ENCODE results near the gene RHOXF2. TPM values are rescaled to one million over a fixed set of nuclear protein-coding genes. Genes with fewer than 3 reads are reported as not detected.
"Not testable (repeated sequence)": the region's sequence is repeated elsewhere in the genome, so short reads cannot be mapped to it uniquely, and the experiment has no call there.

RHOXF2 gene
- total RNA-seq, 1 experiment from 2014 or later, result not detected

- not testable (repeated sequence) for H3K9me3 Mint-ChIP-seq; H2BK120ac ChIP-seq (ENCODE audit: low read depth, low read length, poor library complexity, severe bottlenecking); H3K4me2 ChIP-seq (ENCODE audit: insufficient read depth, insufficient read length, low read length); H3K56ac ChIP-seq (ENCODE audit: insufficient read length, low read depth, low read length); H3K36me3 Mint-ChIP-seq (ENCODE audit: insufficient read depth in 1 of 3, low read depth in 3 of 3); H3K4ac ChIP-seq (ENCODE audit: low read depth, low read length); H4K8ac ChIP-seq (replicated peaks; ENCODE audit: insufficient read length, low read depth, low read length); H2BK5ac ChIP-seq (ENCODE audit: insufficient read length, low read length); H3K4me1 Mint-ChIP-seq; H2BK15ac ChIP-seq (ENCODE audit: low read depth, low read length); H3K79me2 ChIP-seq (ENCODE audit: insufficient read depth, low read length); H3K27ac ChIP-seq (ENCODE audit: insufficient read length, low read depth, low read length); H3K27me3 Mint-ChIP-seq (ENCODE audit: low read depth); H4K5ac ChIP-seq (ENCODE audit: insufficient read length, low read depth, low read length); H3K4me1 ChIP-seq (ENCODE audit: insufficient read depth, low read length); H3K9me3 ChIP-seq (ENCODE audit: control insufficient read depth, low read depth, low read length); H3K9ac ChIP-seq (ENCODE audit: extremely low read depth, insufficient read length, low read length); H3T11ph ChIP-seq (ENCODE audit: low read length); H2BK20ac ChIP-seq (ENCODE audit: low read depth, low read length, poor library complexity, severe bottlenecking); H3K27ac Mint-ChIP-seq; H3K18ac ChIP-seq (ENCODE audit: insufficient read length, low read depth, low read length); H3K4me3 Mint-ChIP-seq; H3K27me3 ChIP-seq (ENCODE audit: insufficient read depth, low read length); H2BK12ac ChIP-seq (ENCODE audit: insufficient read length, low read depth, low read length); H2AFZ ChIP-seq (ENCODE audit: low read length); DNase-seq; H3K23ac ChIP-seq (ENCODE audit: insufficient read length, low read depth, low read length); H4K91ac ChIP-seq (ENCODE audit: insufficient read length, low read depth, low read length); H2AK5ac ChIP-seq (ENCODE audit: insufficient read length, low read length); H3K79me1 ChIP-seq (ENCODE audit: insufficient read depth, low read depth, low read length, poor library complexity, severe bottlenecking); H4K20me1 ChIP-seq (ENCODE audit: control insufficient read depth, insufficient read depth, insufficient read length); H3K23me2 ChIP-seq (ENCODE audit: insufficient read length, low read depth, low read length, poor library complexity, severe bottlenecking); H3K14ac ChIP-seq (ENCODE audit: insufficient read depth, low read length)
- no CpG with 5 or more reads among the region's 33 CpGs for WGBS (ENCODE audit: extremely low coverage, insufficient read length, low lambda C conversion rate)
These were observed 673 bp downstream of the RHOXF2 start for GRCh38 chrX:120159086-120159485.

GRCh38 chrX:120193254-120193653 is 34.8 kb downstream of the RHOXF2 start:
- not testable (repeated sequence) for H3K14ac ChIP-seq (ENCODE audit: insufficient read depth, low read length); H2AFZ ChIP-seq (ENCODE audit: low read length); H3K9me3 Mint-ChIP-seq; H4K20me1 ChIP-seq (ENCODE audit: control insufficient read depth, insufficient read depth, insufficient read length); H3K4me2 ChIP-seq (ENCODE audit: insufficient read depth, insufficient read length, low read length); H3K9ac ChIP-seq (ENCODE audit: extremely low read depth, insufficient read length, low read length); H2BK5ac ChIP-seq (ENCODE audit: insufficient read length, low read length); H3K4ac ChIP-seq (ENCODE audit: low read depth, low read length); H3K27me3 ChIP-seq (ENCODE audit: insufficient read depth, low read length); H3K23ac ChIP-seq (ENCODE audit: insufficient read length, low read depth, low read length); H3K18ac ChIP-seq (ENCODE audit: insufficient read length, low read depth, low read length); H3K27ac Mint-ChIP-seq; H4K91ac ChIP-seq (ENCODE audit: insufficient read length, low read depth, low read length); H3K56ac ChIP-seq (ENCODE audit: insufficient read length, low read depth, low read length); H4K8ac ChIP-seq (replicated peaks; ENCODE audit: insufficient read length, low read depth, low read length); H3K23me2 ChIP-seq (ENCODE audit: insufficient read length, low read depth, low read length, poor library complexity, severe bottlenecking); H2BK15ac ChIP-seq (ENCODE audit: low read depth, low read length); H3K79me1 ChIP-seq (ENCODE audit: insufficient read depth, low read depth, low read length, poor library complexity, severe bottlenecking); H3T11ph ChIP-seq (ENCODE audit: low read length); H3K27ac ChIP-seq (ENCODE audit: insufficient read length, low read depth, low read length); H3K9me3 ChIP-seq (ENCODE audit: control insufficient read depth, low read depth, low read length); H2BK120ac ChIP-seq (ENCODE audit: low read depth, low read length, poor library complexity, severe bottlenecking); H3K4me3 Mint-ChIP-seq; H3K36me3 Mint-ChIP-seq (ENCODE audit: insufficient read depth in 1 of 3, low read depth in 3 of 3); H2BK12ac ChIP-seq (ENCODE audit: insufficient read length, low read depth, low read length); DNase-seq; H3K27me3 Mint-ChIP-seq (ENCODE audit: low read depth); H3K4me1 ChIP-seq (ENCODE audit: insufficient read depth, low read length); H4K5ac ChIP-seq (ENCODE audit: insufficient read length, low read depth, low read length); H3K79me2 ChIP-seq (ENCODE audit: insufficient read depth, low read length); H2AK5ac ChIP-seq (ENCODE audit: insufficient read length, low read length); H2BK20ac ChIP-seq (ENCODE audit: low read depth, low read length, poor library complexity, severe bottlenecking); H3K4me1 Mint-ChIP-seq
- no CpG with 5 or more reads among the region's 6 CpGs for WGBS (ENCODE audit: extremely low coverage, insufficient read length, low lambda C conversion rate)

Data from H9 (cell line).